ENCODE data around the gene CMTR2. TPM values are rescaled to one million over a fixed set of nuclear protein-coding genes. Genes with fewer than 3 reads are reported as not detected.

CMTR2 gene
- total RNA-seq, 1 donor from 2014 or later, result 22.8 TPM

GRCh38 chr16:71260995-71261394 lies 28.2 kb downstream of the CMTR2 start:
- TF ChIP-seq CTCF (IDR thresholded peaks at IDR 0.05), result no peak
- Mint-ChIP-seq H3K36me3 (ENCODE audit: unreplicated experiment) (no peaks in the 10 kb centered on the region), H3K9me3 (ENCODE audit: unreplicated experiment) (no peaks in the 10 kb centered on the region), H3K27ac (ENCODE audit: unreplicated experiment) (no peak overlapping the region), H3K27me3 (ENCODE audit: unreplicated experiment) (peaks cover 12% of the 10 kb centered on the region), H3K4me1 (ENCODE audit: unreplicated experiment) (no peaks in the 10 kb centered on the region), H3K4me3 (ENCODE audit: unreplicated experiment) (no peak overlapping the region)
- no peak for DNase-seq (ENCODE audit: extremely low spot score, unreplicated experiment)

DNA sequence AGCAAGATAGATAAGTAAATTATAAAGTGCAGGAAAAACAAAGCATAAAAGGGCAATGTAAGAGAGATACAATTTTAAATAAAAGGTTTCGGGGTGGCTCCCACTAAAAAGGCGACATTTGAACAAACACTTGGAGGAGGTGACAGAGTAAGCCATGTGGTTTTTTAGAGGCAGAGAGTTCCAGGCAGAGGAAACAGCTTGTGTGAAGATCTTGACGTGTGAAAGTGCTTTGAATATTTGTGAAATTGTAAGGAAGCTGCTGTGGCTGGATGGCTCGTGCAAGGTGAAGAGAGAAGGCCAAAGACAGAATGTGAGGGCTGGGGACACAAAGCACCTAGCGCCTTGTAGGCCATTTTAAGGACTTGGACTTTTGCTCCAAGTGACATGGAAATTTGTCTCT lies 30.1 kb downstream of the CMTR2 start:
- Mint-ChIP-seq H3K4me3 (ENCODE audit: unreplicated experiment) (no peak overlapping the region), H3K36me3 (ENCODE audit: unreplicated experiment) (no peaks in the 10 kb centered on the region), H3K27me3 (ENCODE audit: unreplicated experiment) (peaks cover 13% of the 10 kb centered on the region), H3K27ac (ENCODE audit: unreplicated experiment) (no peak overlapping the region), H3K4me1 (ENCODE audit: unreplicated experiment) (no peaks in the 10 kb centered on the region), H3K9me3 (ENCODE audit: unreplicated experiment) (no peaks in the 10 kb centered on the region)
- no peak for TF ChIP-seq CTCF (IDR thresholded peaks at IDR 0.05)
- no peak for DNase-seq (ENCODE audit: extremely low spot score, unreplicated experiment)

DNA sequence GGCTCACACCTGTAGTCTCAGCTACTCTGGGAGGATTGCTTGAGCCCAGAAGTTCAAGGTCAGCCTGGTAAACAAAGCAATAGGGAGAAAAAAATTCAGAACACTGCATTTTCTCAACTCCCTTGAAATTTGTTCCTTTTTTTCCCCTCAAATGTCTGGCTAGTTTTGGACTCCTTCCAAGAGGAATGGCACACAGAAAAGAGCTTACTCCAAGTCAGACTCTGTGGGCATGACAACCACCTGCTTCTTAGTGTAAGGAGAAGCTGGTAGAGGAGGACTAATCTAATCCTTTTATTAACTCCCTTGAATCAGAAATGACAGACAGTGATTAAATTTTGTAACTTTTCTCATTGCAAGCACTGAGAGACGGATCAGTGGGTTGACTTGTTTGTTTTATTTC lies 30.8 kb downstream of the CMTR2 start:
- no peak for TF ChIP-seq CTCF (IDR thresholded peaks at IDR 0.05)
- H3K4me1 Mint-ChIP-seq (ENCODE audit: unreplicated experiment), result no peaks in the 10 kb centered on the region
- H3K4me3 Mint-ChIP-seq (ENCODE audit: unreplicated experiment), result no peak overlapping the region
- no peaks in the 10 kb centered on the region for H3K36me3 Mint-ChIP-seq (ENCODE audit: unreplicated experiment)
- no peak overlapping the region for H3K27ac Mint-ChIP-seq (ENCODE audit: unreplicated experiment)
- peaks cover 13% of the 10 kb centered on the region for H3K27me3 Mint-ChIP-seq (ENCODE audit: unreplicated experiment)
- no peaks in the 10 kb centered on the region for H3K9me3 Mint-ChIP-seq (ENCODE audit: unreplicated experiment)
- DNase-seq (ENCODE audit: extremely low spot score, unreplicated experiment), result no peak

GRCh38 chr16:71257768-71258167 lies 31.4 kb downstream of the CMTR2 start:
- no peaks in the 10 kb centered on the region for H3K4me1 Mint-ChIP-seq (ENCODE audit: unreplicated experiment)
- H3K9me3 Mint-ChIP-seq (ENCODE audit: unreplicated experiment), result no peaks in the 10 kb centered on the region
- H3K36me3 Mint-ChIP-seq (ENCODE audit: unreplicated experiment), result no peaks in the 10 kb centered on the region
- no peak for TF ChIP-seq CTCF (IDR thresholded peaks at IDR 0.05)
- no peak overlapping the region for H3K27ac Mint-ChIP-seq (ENCODE audit: unreplicated experiment)
- peaks cover 13% of the 10 kb centered on the region for H3K27me3 Mint-ChIP-seq (ENCODE audit: unreplicated experiment)
- DNase-seq (ENCODE audit: extremely low spot score, unreplicated experiment), result no peak
- H3K4me3 Mint-ChIP-seq (ENCODE audit: unreplicated experiment), result no peak overlapping the region

DNA sequence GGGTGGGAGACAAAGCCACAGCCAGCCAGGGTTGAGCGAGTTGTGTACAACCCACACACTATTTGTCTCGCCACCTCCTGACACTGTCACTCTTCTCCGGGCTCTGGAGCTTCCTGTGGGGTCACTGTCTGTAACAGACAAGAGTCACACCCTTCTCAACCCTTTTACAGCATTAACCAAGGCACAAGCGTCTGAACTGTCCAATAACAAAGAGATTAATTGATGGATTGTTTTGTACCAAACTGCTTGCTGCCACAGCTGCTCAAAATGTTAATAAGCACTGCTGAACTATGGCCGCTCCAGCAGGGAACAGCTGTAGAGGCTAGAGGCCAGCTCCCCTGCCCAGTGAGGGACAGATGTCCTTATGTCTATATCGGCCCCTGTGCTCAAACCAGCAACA lies 33.5 kb downstream of the CMTR2 start:
- H3K4me3 Mint-ChIP-seq (ENCODE audit: unreplicated experiment), result no peak overlapping the region
- no peaks in the 10 kb centered on the region for H3K4me1 Mint-ChIP-seq (ENCODE audit: unreplicated experiment)
- peaks cover 16% of the 10 kb centered on the region for H3K27me3 Mint-ChIP-seq (ENCODE audit: unreplicated experiment)
- no peaks in the 10 kb centered on the region for H3K9me3 Mint-ChIP-seq (ENCODE audit: unreplicated experiment)
- TF ChIP-seq CTCF (IDR thresholded peaks at IDR 0.05), result no peak
- no peak for DNase-seq (ENCODE audit: extremely low spot score, unreplicated experiment)
- H3K27ac Mint-ChIP-seq (ENCODE audit: unreplicated experiment), result no peak overlapping the region
- H3K36me3 Mint-ChIP-seq (ENCODE audit: unreplicated experiment), result no peaks in the 10 kb centered on the region
